Caco-2 (cell line): ENCODE measurements around the gene SNAP29. TPM values are rescaled to one million over a fixed set of nuclear protein-coding genes. Genes with fewer than 3 reads are reported as not detected.
"Not testable (repeated sequence)": the region's sequence is repeated elsewhere in the genome, so short reads cannot be mapped to it uniquely, and the experiment has no call there.

Experiments
- BruUV-seq: library from RNA; stranded (reverse); fragments of 400-500 nt; replicated peaks from 2 replicates; lab custom pipeline; 2021; lab: Mats Ljungman, UMichigan
- CTCF ChIA-PET: fragments of 300-600 bp; sonication (Branson Sonifier 250); formaldehyde crosslinking; loops from one replicate; lab custom pipeline; 2022; ENCODE audit warnings: antibody characterized with exemption; lab: Charles Lee
- POLR2A ChIA-PET: fragments of 300-600 bp; sonication (Branson Sonifier 250); formaldehyde crosslinking; loops from one replicate; lab custom pipeline; 2022; ENCODE audit warnings: antibody characterized with exemption; lab: Charles Lee
- DNase-seq, 2 experiments: peaks; one replicate each; pipeline versions ENCODE4 v3.0.0 to v3.0.0-alpha.2; 2020 to 2022
- H3K27me3 ChIP-seq: replicated peaks from 2 replicates; pipeline ENCODE4 v1.6.0; 2011; ENCODE audit warnings: low read length; ENCODE audit not compliant: control insufficient read depth, insufficient read depth
- H3K36me3 ChIP-seq: 2 replicates; pipeline ENCODE4 v1.5.1; 2011; ENCODE audit warnings: low read length; ENCODE audit not compliant: control insufficient read depth, insufficient read depth
- H3K4me1 ChIP-seq: fragments of 250-450 bp; sonication (Bioruptor Pico); 2 replicates; pipeline ENCODE4 v1.5.1; 2020; ENCODE audit warnings: mild to moderate bottlenecking
- H3K4me3 ChIP-seq: 2 replicates; pipeline ENCODE4 v1.5.1; 2011; ENCODE audit warnings: low read depth, mild to moderate bottlenecking, control low read depth, low read length
- H3K9me3 ChIP-seq: fragments of 250-450 bp; sonication (Bioruptor Pico); 2 replicates; pipeline ENCODE4 v1.5.1; 2020; ENCODE audit warnings: mild to moderate bottlenecking, moderate library complexity
- H3K27ac Mint-ChIP-seq: one replicate; pipeline ENCODE4 v1.8.0; 2022; ENCODE audit warnings: mixed read lengths; ENCODE audit not compliant: unreplicated experiment
- H3K27me3 Mint-ChIP-seq: one replicate; pipeline ENCODE4 v1.8.0; 2022; ENCODE audit warnings: mixed read lengths; ENCODE audit not compliant: insufficient read depth, unreplicated experiment
- H3K36me3 Mint-ChIP-seq: one replicate; pipeline ENCODE4 v1.8.0; 2022; ENCODE audit warnings: mild to moderate bottlenecking, mixed read lengths; ENCODE audit not compliant: insufficient read depth, unreplicated experiment
- H3K4me1 Mint-ChIP-seq: one replicate; pipeline ENCODE4 v1.8.0; 2022; ENCODE audit warnings: low read depth, mixed read lengths; ENCODE audit not compliant: unreplicated experiment
- H3K4me3 Mint-ChIP-seq: one replicate; pipeline ENCODE4 v1.8.0; 2022; ENCODE audit warnings: mild to moderate bottlenecking, moderate library complexity, mixed read lengths; ENCODE audit not compliant: unreplicated experiment
- H3K9me3 Mint-ChIP-seq: one replicate; pipeline ENCODE4 v1.8.0; 2022; ENCODE audit warnings: mixed read lengths; ENCODE audit not compliant: unreplicated experiment
- CTCF ChIP-seq, 2 experiments: fragments of 200-600 bp in 1 of 2; IDR thresholded peaks; 1 replicate in 1 of 2; 2 replicates in 1 of 2; pipeline versions ENCODE4 v1.5.1 to v1.8.0; 2011 to 2022; ENCODE audit warnings: antibody characterized with exemption in 1 of 2, control low read depth in 1 of 2, inconsistent platforms in 1 of 2, low read depth in 1 of 2, low read length in 1 of 2, mild to moderate bottlenecking in 1 of 2, moderate library complexity in 1 of 2; ENCODE audit not compliant: insufficient read depth in 1 of 2, severe bottlenecking in 1 of 2, unreplicated experiment in 1 of 2
- intact Hi-C: fragments of 100-400 bp; cut with micrococcal nuclease; formaldehyde crosslinking; loops from one replicate; pipeline ENCODE4 v1.10.0; 2022; ENCODE audit not compliant: unreplicated experiment
- total RNA-seq: library from RNA; stranded (reverse); gene quantifications from 2 replicates; pipeline ENCODE4 v1.2.3, GENCODE V29; 2022

The SNAP29 gene
- total RNA-seq, 1 experiment from 2014 or later: 26.2 TPM

DNA sequence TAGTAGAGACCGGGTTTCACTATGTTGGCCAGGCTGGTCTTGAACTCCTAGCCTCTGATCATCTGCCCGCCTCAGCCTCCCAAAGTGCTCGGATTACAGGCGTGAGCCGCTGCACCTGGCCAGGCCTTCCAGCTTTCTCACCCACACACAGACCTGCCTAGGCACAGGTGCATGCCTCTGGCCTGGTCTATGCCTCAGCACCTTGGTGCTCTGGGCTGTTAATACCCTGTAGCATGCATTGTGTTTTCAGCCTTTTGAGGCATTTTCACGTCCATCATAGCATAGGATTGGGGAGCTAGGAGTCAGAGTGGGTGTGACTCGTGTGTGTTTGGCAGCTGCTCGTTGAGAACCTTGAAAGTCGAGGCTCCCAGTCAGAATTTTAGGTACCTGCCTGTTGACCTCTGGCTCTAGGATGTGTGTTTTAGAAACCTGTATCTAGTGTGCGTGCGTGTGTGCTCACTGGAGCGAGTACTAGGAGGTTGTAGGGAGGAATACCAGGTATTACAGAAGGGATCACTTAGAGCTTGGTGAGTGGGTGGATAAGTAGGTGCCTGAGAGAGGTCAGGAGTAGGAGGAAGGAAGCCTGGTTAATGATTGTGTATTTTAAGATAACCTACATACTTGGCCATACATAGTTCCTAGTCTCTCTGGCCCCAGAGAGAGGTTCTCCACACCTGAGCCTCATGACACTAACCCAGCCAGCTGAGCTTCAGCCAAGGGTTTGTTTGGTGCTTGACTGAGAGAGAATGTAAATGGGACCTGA lies 78.4 kb downstream of the SNAP29 start:
- Mint-ChIP-seq H3K27ac (peak overlapping the region; percentile 52), H3K36me3 (peaks cover 64% of the 10 kb centered on the region), H3K27me3 (no peaks in the 10 kb centered on the region), H3K9me3 (no peaks in the 10 kb centered on the region), H3K4me1 (peaks cover 28% of the 10 kb centered on the region), H3K4me3 (peak overlapping the region; percentile 9)
- POLR2A ChIA-PET: interaction anchor here (0.5 to 1.0 kb wide), 4 partner anchors 10 to 65 kb away, joined by 3 to 6 read pairs (median 4); partner anchors contain the start of gene THAP7
- peak; percentile 57 to 58 for DNase-seq
- Histone ChIP-seq H3K27me3 (no peaks in the 10 kb centered on the region), H3K9me3 (no peaks in the 10 kb centered on the region), H3K36me3 (peaks cover 1% of the 10 kb centered on the region), H3K4me3 (no peak overlapping the region), H3K4me1 (peaks cover 22% of the 10 kb centered on the region)
- intact Hi-C loops: no loop called here
- CTCF ChIA-PET: interaction anchor here (0.8 to 1.9 kb wide), 4 partner anchors 14 to 52 kb away, joined by 3 to 11 read pairs (median 8); partner anchors contain the start of gene CRKL
- no TSS peak for BruUV-seq
- no peak for TF ChIP-seq CTCF (IDR thresholded peaks at IDR 0.05; ENCODE audit: insufficient read depth in 1 of 2, low read depth in 1 of 2, low read length in 1 of 2, severe bottlenecking in 1 of 2, unreplicated experiment in 1 of 2)

- Histone ChIP-seq H3K36me3 (peaks cover 1% of the 10 kb centered on the region), H3K9me3 (no peaks in the 10 kb centered on the region), H3K4me1 (peaks cover 22% of the 10 kb centered on the region), H3K27me3 (no peaks in the 10 kb centered on the region), H3K4me3 (no peak overlapping the region)
- no peak for DNase-seq
- H3K4me1 Mint-ChIP-seq: peaks cover 28% of the 10 kb centered on the region
- no peak for TF ChIP-seq CTCF (IDR thresholded peaks at IDR 0.05; ENCODE audit: insufficient read depth in 1 of 2, low read depth in 1 of 2, low read length in 1 of 2, severe bottlenecking in 1 of 2, unreplicated experiment in 1 of 2)
- peaks cover 71% of the 10 kb centered on the region for H3K36me3 Mint-ChIP-seq
- ChIA-PET CTCF (interaction anchor here (0.8 to 1.9 kb wide), 4 partner anchors 13 to 52 kb away, joined by 3 to 11 read pairs (median 8); partner anchors contain the start of gene CRKL), POLR2A (interaction anchor here (0.5 to 1.0 kb wide), 3 partner anchors 11 to 644 kb away, joined by 3 to 4 read pairs (median 3); no protein-coding TSS in a partner anchor)
- intact Hi-C loops: no loop called here
- no peaks in the 10 kb centered on the region for H3K27me3 Mint-ChIP-seq
- H3K27ac Mint-ChIP-seq: no peak overlapping the region
- H3K4me3 Mint-ChIP-seq: peak overlapping the region; percentile 9
- no peaks in the 10 kb centered on the region for H3K9me3 Mint-ChIP-seq
- BruUV-seq: TSS peak; percentile 4
Observed at GRCh38 chr22:20937794-20938671, 79.2 kb downstream of the SNAP29 start.

GRCh38 chr22:20939457-20940185 lies 80.8 kb downstream of the SNAP29 start:
- Mint-ChIP-seq H3K36me3 (peaks cover 66% of the 10 kb centered on the region), H3K4me1 (peaks cover 28% of the 10 kb centered on the region)
- intact Hi-C loops, H3K27ac Mint-ChIP-seq, H3K36me3 ChIP-seq, H3K27me3 Mint-ChIP-seq, H3K9me3 ChIP-seq, H3K4me3 Mint-ChIP-seq, DNase-seq, H3K4me3 ChIP-seq, POLR2A ChIA-PET, BruUV-seq, H3K9me3 Mint-ChIP-seq, H3K27me3 ChIP-seq: not testable (repeated sequence)
- peaks cover 22% of the 10 kb centered on the region for H3K4me1 ChIP-seq
- CTCF ChIA-PET: interaction anchor here (0.6 kb wide), 1 partner anchor 54 kb away, joined by 4 read pairs; no protein-coding TSS in a partner anchor
